ENCODE results near the gene KCNK15.
"Not testable (repeated sequence)": the region's sequence is repeated elsewhere in the genome, so short reads cannot be mapped to it uniquely, and the experiment has no call there.

The KCNK15 gene

DNA sequence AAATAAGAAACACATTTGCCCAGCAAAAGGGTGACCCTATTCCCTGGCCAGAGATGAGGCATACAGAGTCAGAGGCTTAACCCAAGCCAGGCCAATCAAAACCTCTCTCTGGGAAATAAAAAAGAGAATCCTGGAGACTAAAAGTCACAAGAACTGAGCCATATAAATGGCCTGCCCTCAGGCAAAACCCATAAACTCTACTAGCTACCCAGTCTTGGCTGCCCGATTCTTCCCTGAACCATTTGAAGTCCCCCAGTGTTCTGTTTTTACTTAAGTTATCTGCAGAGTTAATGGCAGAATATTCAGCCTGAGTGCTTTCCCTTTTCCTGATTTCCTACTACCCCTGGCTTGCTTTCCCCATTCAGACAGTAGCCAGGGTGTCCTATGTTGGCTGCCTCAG lies 13.9 kb downstream of the KCNK15 start:
- DNase-seq, result no peak

- no peak for DNase-seq
Observed at GRCh38 chr20:44761423-44761822, 15.8 kb downstream of the KCNK15 start.

DNA sequence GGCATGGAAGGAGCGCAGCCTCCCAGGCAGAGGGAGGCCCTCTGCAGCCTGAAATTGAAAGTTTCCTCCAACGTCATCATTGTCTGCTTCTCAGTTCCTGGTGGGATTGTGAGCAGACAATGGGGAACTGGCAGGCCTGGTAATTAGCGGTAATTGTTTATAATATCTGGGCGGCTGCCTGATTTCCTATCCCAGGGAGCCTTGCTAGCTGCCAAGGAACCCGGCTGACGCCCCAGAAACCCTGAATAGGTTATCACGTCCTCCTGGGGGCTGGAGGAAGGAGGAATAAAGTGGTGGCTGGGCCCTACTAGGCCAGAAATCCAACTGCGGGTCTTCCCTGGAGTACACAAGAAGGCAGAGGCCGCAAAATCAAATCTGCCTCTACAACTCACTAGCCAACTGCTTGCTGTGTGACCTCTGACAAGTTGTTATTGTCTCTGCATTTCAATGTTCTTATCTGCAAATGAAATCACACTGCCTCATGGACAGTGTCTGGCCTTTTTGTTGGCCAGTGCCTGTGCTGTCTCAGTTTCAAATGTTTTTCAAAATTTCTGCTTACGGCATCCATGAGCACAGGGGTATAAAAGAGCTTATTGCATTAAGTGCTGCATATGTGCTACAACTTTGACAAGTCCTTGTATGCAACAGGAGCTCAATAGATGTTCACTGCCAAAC lies 16.9 kb downstream of the KCNK15 start:
- DNase-seq, result no peak

DNA sequence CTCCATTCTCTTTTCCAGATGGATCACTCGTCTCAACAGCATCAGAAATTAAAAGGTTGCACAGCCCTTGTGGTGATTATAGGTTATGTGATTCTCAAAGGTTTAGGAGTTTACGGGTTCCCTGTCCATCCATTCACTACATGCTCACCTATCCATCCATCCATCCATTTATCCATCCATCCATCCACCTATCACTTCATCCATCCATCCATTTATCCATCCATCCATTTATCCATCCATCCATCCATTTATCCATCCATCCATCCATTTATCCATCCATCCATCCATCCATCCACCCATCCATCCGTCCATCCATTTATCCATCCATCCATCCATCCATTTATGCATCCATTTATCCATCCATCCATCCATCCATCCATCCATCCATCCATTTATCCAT lies 18.1 kb downstream of the KCNK15 start:
- DNase-seq, result not testable (repeated sequence)

DNA sequence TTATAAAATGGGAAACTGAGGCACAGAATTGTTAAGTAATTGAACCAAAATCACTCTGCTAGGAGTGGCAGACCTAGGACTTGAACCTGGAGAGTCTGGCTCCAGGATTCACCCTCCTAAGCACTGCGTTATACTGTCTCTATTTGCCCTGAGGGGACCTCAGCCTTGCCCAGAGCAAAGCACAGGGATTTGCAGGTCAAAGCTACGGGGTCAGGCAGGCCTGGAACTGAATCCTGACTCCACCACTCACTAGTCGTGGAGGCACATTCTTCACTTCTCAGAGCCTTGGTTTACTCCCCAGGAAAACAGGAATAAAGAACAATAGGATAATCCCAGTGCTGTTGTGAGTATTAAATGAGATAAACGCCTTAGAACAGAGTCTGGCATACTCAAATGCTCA lies 19.4 kb downstream of the KCNK15 start:
- DNase-seq, result no peak

DNA sequence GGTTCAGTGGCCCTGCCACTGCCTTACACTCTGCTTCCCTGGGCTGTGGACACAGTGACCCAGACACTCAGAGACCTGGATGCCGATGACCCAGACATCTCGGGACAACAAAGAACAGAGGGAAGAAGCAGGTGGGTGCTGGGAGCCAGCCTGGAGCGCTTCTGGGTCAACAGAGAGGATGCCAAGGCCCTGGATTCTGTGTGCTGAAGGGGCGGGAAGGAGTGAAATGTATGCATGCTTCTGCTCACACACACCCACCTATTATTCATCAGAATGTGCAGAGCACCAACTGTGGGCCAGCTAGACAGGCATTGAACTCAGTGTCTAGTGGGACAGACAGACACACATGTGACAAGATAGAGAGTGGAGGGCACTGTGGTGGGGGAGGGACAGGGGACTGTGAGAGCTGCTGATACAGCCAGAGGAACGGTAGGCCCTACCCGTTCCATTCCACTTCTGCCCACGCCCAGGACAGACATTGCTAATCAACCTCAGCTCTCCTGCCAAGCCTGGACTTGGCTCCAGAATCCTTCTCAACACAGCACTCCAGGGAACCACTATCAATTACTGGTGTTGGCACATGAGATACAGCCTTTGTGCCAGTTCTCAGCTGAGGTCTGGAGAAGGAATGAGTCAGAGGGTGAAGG lies 20.2 kb downstream of the KCNK15 start:
- no peak for DNase-seq

DNA sequence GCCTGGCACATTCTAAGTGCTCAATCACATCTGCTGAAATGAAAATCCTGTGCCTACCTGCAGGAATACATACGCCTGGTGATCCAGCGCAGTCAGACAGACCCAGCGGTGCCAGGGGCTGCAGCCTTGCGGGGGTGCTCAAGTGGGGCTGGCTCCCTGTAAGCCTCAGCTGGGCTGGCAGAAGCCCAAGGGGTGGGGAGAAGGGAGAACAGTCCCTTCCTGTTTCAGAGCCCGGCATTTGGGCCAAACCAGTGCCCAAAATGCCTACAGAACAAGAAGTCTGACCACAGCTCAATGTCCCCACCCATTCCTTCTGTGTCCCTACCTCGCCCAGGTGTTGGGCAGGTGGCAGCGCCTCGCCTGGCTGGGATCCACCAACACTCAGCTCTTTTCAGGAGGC lies 22.6 kb downstream of the KCNK15 start:
- no peak for DNase-seq

DNA sequence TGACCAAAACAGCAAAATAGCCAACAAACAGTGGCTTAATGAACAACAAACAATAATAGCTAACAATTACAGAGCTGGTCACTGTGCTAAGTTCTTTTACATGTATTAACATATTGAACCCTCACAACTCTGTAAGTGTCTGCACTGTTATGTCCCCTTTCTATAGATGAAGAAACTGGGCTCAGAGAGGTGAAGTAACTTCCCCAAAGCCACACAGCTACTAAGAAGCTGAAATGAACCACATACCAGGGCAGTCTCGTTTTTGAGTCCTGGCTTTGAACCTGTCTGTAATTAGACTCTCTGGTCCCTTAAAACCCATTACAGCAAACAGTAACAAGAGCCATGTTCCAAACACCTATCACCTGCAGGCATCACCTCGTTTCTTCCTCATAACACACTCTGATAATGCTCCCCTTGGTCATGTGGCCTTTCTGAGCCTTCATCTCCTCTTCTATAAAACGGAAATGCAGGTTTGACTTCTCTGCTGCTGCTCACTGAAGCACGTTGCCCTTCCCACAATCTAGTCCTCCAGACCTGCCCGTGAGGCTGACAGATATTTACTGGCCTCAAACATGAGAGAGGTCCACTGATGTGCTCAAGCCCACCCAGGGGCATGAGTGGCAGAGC lies 23.3 kb downstream of the KCNK15 start:
- DNase-seq, result no peak

DNA sequence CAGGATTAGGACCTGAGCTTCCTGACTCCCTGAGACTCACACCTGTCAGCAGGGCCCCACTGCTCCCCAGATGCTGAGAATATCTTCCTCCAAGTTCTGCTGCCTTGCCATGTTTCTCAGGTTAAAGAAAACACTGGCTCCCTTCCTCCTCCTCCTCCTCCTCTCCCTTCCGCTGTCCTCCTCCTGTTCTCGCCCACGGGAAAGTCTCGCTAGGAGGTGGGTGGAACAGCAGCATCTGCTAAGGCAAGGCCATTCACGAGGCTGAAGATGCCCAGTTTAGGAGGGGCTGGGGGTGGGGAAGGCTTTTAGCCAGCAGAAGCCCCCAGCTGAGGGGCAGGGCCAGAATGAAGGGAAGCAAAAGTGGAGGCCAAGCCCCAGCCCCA lies 23.8 kb downstream of the KCNK15 start:
- DNase-seq, result no peak

DNA sequence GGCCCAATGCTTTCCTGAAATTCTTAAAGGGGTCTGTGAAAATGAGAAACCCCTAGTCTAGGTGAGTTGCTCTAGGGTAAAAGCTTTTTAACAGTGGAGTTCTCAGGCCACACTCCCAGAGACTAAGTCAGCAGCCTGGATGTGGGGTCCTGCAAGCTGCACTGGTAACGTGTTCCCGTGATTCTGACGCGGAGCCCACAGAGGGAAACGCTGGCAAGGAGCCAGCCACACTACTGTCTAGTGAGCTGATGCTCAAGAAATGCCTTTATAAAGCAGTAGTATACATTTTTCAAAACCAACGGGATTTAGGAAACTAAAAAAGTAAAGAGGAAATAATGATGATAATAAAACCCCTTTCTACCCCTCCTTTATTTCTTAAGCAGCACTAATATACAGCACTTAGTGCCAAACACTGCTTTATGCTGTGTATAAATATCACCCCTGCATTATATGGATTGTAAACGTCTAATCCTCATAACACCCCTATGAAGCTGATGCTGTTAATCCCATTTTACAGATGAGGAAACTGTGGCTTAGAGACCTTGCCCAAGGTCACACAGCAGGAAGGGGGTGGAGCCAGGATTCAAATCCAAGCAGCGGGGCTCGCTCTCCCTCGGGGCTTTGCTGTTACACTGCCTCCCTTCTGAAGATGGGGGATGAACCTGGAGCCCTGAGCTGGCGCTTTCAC lies 25.0 kb downstream of the KCNK15 start:
- no peak for DNase-seq

DNA sequence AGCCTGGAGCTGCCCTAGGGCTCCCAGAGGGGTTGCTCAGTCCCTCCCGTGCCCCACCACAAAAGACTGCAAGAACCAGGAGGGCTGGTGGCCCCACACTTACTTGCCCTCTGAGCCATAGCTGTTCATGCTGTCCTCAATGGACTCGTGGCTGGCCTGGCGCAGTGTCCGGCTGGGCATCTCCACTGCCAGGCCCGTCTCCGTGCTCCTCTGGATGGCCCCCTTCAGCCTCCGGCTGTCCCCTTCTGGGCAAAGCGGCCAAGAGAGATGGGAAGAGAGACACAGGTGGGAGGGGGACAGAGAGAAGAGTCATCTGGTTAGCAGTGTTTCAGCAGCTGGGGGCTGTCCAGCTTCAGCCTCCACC lies 25.5 kb downstream of the KCNK15 start:
- DNase-seq, result no peak

- DNase-seq, result no peak
Observed at GRCh38 chr20:44772636-44773035, 27.0 kb downstream of the KCNK15 start.

- no peak for DNase-seq
Observed at GRCh38 chr20:44773070-44773829, 27.6 kb downstream of the KCNK15 start.

DNA sequence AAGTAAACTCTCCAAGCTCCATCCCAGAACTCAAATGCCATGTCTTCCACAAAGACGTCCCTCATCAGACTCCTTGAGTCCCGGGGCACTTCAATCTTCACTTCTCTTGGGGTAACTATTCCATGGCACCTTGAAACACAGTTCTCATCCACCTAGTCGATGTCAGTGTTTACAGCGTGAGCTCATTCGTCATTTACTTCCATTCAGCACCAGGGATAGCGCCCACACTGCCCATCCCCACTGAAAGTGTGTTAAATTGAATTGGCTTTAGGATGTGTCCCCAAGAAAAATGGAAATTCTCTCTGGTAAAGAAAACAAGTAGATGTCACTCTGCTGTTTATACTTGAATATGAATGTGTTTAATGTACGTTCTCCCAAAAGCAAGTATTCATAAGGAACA lies 31.3 kb downstream of the KCNK15 start:
- DNase-seq, result no peak

GRCh38 chr20:44780226-44780625 lies 34.6 kb downstream of the KCNK15 start:
- DNase-seq, result no peak

GRCh38 chr20:44781118-44781517 lies 35.5 kb downstream of the KCNK15 start:
- no peak for DNase-seq

- no peak for DNase-seq
Observed at GRCh38 chr20:44781791-44782190, 36.1 kb downstream of the KCNK15 start.

GRCh38 chr20:44784688-44785087 lies 39.0 kb downstream of the KCNK15 start:
- DNase-seq, result no peak

DNA sequence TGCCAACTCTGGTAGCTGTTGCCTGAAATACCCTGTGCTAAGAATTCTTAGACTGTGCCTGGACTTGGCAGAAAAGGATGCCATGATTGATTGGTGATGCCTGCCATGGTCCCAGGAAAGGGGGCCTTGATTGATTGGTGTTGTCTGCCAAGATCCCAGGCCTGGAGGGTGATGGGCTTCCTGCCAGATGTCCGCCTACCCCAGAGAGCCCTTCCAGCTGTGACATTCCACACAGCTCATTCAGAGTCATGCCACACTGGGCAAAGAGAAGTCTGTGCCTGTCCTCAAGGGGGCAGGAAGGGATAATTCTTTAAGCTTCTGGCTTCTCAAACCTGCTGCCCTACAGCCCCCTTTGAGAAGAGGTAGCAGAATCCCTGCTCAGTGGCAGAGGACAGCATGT lies 40.1 kb downstream of the KCNK15 start:
- DNase-seq, result no peak

- DNase-seq, result no peak
Observed at GRCh38 chr20:44787299-44787698, 41.6 kb downstream of the KCNK15 start.

DNA sequence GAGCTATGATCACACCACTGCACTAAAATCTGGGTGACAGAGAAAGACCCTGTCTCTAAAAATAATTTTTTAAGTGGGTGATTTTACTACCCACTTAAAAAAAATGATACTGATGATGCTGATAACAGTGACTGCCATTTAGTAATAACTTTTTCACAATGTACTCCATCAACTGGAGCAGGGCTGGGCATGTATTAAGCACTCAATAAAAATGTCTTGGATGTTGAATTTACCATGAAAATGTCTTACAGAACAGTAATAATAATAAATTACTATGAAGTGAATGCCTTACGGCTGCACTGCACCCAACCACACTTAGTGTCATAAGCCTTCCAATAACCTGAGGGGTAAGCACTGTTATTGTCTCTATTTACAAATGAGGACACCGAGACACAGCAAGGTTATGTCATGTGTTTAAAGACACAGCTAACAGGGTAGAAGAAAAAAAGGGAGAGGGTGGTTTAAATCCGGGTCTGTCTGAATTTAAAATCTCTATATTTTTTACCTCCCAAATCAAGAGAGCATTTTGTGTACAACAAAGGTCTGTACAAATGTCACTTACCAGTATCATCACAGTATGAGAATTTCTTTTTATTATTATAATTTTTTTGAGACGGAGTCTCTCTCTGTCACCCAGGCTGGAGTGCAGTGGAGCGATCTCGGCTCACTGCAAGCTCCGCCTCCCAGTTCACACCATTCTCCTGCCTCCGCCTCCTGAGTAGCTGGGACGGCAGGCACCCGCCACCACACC lies 43.2 kb downstream of the KCNK15 start:
- no peak for DNase-seq

GRCh38 chr20:44790638-44791393 lies 45.2 kb downstream of the KCNK15 start:
- DNase-seq, result no peak

Data from cerebellar nuclear complex (tissue), 1 donor.